GM12878 (cell line): ENCODE results near the gene RBM26. TPM values are rescaled to one million over a fixed set of nuclear protein-coding genes. Genes with fewer than 3 reads are reported as not detected.

Source experiments
- ATAC-seq: fragments of 200-7000 bp; cut with Tn5 transposase; 3 replicates; pipeline ENCODE4 v1.9.1; 2020; ENCODE audit warnings: mild to moderate bottlenecking, moderate library complexity
- BruUV-seq: library from RNA; stranded (reverse); fragments of 400-500 nt; replicated peaks from 2 replicates; lab custom pipeline; 2021; lab: Mats Ljungman, UMichigan
- CTCF ChIA-PET: fragments of 300-600 bp; sonication (Branson Sonifier 250); formaldehyde crosslinking; extraction: SDS; loops from one replicate; lab custom pipeline; 2021; ENCODE audit warnings: inconsistent platforms; lab: Yijun Ruan, JAX
- POLR2A ChIA-PET: fragments of 350-600 bp; formaldehyde crosslinking; extraction: SDS; loops from one replicate; lab custom pipeline; 2021; ENCODE audit warnings: inconsistent platforms; lab: Charles Lee
- RAD21 ChIA-PET: fragments of 300-600 bp; sonication (Branson Sonifier 250); formaldehyde crosslinking; loops from one replicate; lab custom pipeline; 2023; ENCODE audit warnings: antibody characterized with exemption; ENCODE audit not compliant: unreplicated experiment; lab: Charles Lee
- SMC1A ChIA-PET: fragments of 300-600 bp; sonication (Branson Sonifier 250); formaldehyde crosslinking; loops from one replicate; lab custom pipeline; 2023; ENCODE audit not compliant: unreplicated experiment, uncharacterized antibody; lab: Charles Lee
- DNase-seq: peaks from one replicate; pipeline ENCODE4 v3.0.0-alpha.2; 2011; ENCODE audit warnings: low read depth, low spot score
- FAIRE-seq: peaks from 3 replicates; lab custom pipeline; 2011; peaks lifted over from hg19 to GRCh38; lab: Jason Lieb, UNC
- H2AFZ ChIP-seq: 2 replicates; pipeline ENCODE4 v1.6.0; 2011; ENCODE audit warnings: low read depth, low read length, control low read depth; ENCODE audit not compliant: control insufficient read depth
- H3K27ac ChIP-seq: 2 replicates; pipeline ENCODE4 v1.5.1; 2011; ENCODE audit warnings: control low read depth; ENCODE audit not compliant: control insufficient read depth, insufficient read depth
- H3K27me3 ChIP-seq, 2 experiments: replicated peaks in 1 of 2; 2 replicates each; pipeline versions ENCODE4 v1.6.0 to v1.6.1; 2011; ENCODE audit warnings: low read length in 1 of 2; ENCODE audit not compliant: control insufficient read depth in 2 of 2, insufficient read depth in 2 of 2
- H3K36me3 ChIP-seq, 2 experiments: 2 replicates each; pipeline ENCODE4 v1.5.1; 2011; ENCODE audit warnings: low read length in 1 of 2; ENCODE audit not compliant: control insufficient read depth in 2 of 2, insufficient read depth in 2 of 2
- H3K4me1 ChIP-seq: 2 replicates; pipeline ENCODE4 v1.6.1; 2011; ENCODE audit warnings: mild to moderate bottlenecking, low read length, moderate library complexity, mixed read lengths; ENCODE audit not compliant: control insufficient read depth, insufficient read depth
- H3K4me2 ChIP-seq: 2 replicates; pipeline ENCODE4 v1.6.0; 2011; ENCODE audit warnings: control low read depth; ENCODE audit not compliant: control insufficient read depth, insufficient read depth
- H3K4me3 ChIP-seq: fragments of 200-600 bp; sonication (generic); 2 replicates; pipeline ENCODE4 v1.5.1; 2016
- H3K79me2 ChIP-seq: 2 replicates; pipeline ENCODE4 v1.6.0; 2011; ENCODE audit warnings: low read length; ENCODE audit not compliant: control insufficient read depth, insufficient read depth
- H3K9ac ChIP-seq: 2 replicates; pipeline ENCODE4 v1.8.0; 2011; ENCODE audit warnings: low read length, control low read depth, mixed read lengths; ENCODE audit not compliant: control insufficient read depth, insufficient read depth
- H3K9me3 ChIP-seq: replicated peaks from 3 replicates; pipeline ENCODE4 v1.5.1; 2011; ENCODE audit warnings: mild to moderate bottlenecking, low read length; ENCODE audit not compliant: control insufficient read depth, insufficient read depth
- H4K20me1 ChIP-seq: 2 replicates; pipeline ENCODE4 v1.6.0; 2011; ENCODE audit not compliant: control insufficient read depth, insufficient read depth
- BCLAF1 ChIP-seq: fragments of 450-650 bp; IDR thresholded peaks from 2 replicates; pipeline ENCODE4 v1.6.1; 2017; ENCODE audit warnings: antibody characterized with exemption, mild to moderate bottlenecking, moderate library complexity
- CTCF ChIP-seq, 3 experiments: IDR thresholded peaks in 2 of 3; conservative IDR thresholded peaks in 1 of 3; 2 replicates each; pipeline ENCODE4 v1.5.1; 2011; ENCODE audit warnings: low read depth in 3 of 3, low read length in 3 of 3, mild to moderate bottlenecking in 3 of 3, control low read depth in 2 of 3, moderate library complexity in 2 of 3, inconsistent platforms in 1 of 3, mixed read lengths in 1 of 3; ENCODE audit not compliant: control insufficient read depth in 2 of 3, insufficient read depth in 1 of 3; ENCODE audit errors: extremely low read depth in 1 of 3
- HDGF ChIP-seq: fragments of 450-650 bp; IDR thresholded peaks from 2 replicates; pipeline ENCODE4 v1.6.1; 2016; ENCODE audit warnings: antibody characterized with exemption
- RAD21 ChIP-seq: IDR thresholded peaks from 2 replicates; pipeline ENCODE4 v1.6.1; 2011; ENCODE audit warnings: mild to moderate bottlenecking, low read depth, low read length, moderate library complexity; ENCODE audit not compliant: insufficient read depth
- SMC3 ChIP-seq: IDR thresholded peaks from 2 replicates; pipeline ENCODE4 v1.6.1; 2011; ENCODE audit warnings: low read length, improper control_type of control experiment, borderline replicate concordance
- SRF ChIP-seq, 2 experiments: IDR thresholded peaks; 2 replicates each; pipeline ENCODE4 v1.6.1; 2011; ENCODE audit warnings: low read depth in 2 of 2, low read length in 2 of 2, mild to moderate bottlenecking in 1 of 2, moderate library complexity in 1 of 2
- ZNF384 ChIP-seq: IDR thresholded peaks from 2 replicates; pipeline ENCODE4 v1.6.1; 2012; ENCODE audit warnings: low read depth, mild to moderate bottlenecking, low read length, improper control_type of control experiment, borderline replicate concordance
- WGBS: methylation state at CpG from one replicate; pipeline ENCODE4 v1.1.6; 2016; ENCODE audit warnings: low lambda C conversion rate; ENCODE audit not compliant: insufficient replicate concordance, insufficient coverage; ENCODE audit errors: missing lambda C conversion rate; 5-methylcytosine and 5-hydroxymethylcytosine counted together
- in situ Hi-C: fragments of 300-500 bp; cut with MboI; formaldehyde crosslinking; loops from 9 replicates; pipeline ENCODE4 v1.14.3; 2018; ENCODE audit warnings: mixed read lengths
- intact Hi-C: fragments of 100-400 bp; cut with micrococcal nuclease; formaldehyde crosslinking; loops from one replicate; pipeline ENCODE4 v1.14.2; 2022; ENCODE audit not compliant: unreplicated experiment
- polyA plus RNA-seq, 11 experiments: library from polyadenylated mRNA; depleted of rRNA in 4 of 11; unstranded in 6 of 11; stranded (reverse) in 5 of 11; fragments of >200 nt; fragmentation: Nextera tagmentation in 4 of 11; fragmentation: Illumina TruSeq in 1 of 11; extraction: Ambion mirVana in 4 of 11; extraction: Trizol in 1 of 11; gene quantifications; 1 replicate in 1 of 11; 2 replicates in 10 of 11; pipeline versions ENCODE4 v1.2.1 to v1.2.3, GENCODE V29; 2011 to 2016; ENCODE audit warnings: inconsistent platforms in 2 of 11, missing spikeins in 2 of 11, low read depth in 1 of 11
- total RNA-seq, 4 experiments: library from RNA; depleted of rRNA in 3 of 4; stranded (reverse); fragments of >200 nt in 3 of 4; fragmentation: Illumina TruSeq in 1 of 4; extraction: Trizol in 1 of 4; gene quantifications; 2 replicates each; pipeline versions ENCODE4 v1.2.1 to v1.2.3, GENCODE V29; 2013 to 2021
- TF ChIP-seq, protein P1 (sequence below): fragments of 450-650 bp; IDR thresholded peaks from 2 replicates; pipeline ENCODE4 v1.6.1; 2017; ENCODE audit warnings: mild to moderate bottlenecking, moderate library complexity

RBM26 gene
- total and polyA plus RNA-seq, 10 of the 15 experiments (the other 5 are each of a cell fraction or from before 2014, with no cell fraction given), result 17.6 to 71.3 (median 38.9) TPM

- in situ Hi-C loops (no loop called here), intact Hi-C loops (loop anchor here (1.0 kb wide), 1 partner anchor 117 kb away; no protein-coding TSS in a partner anchor)
- WGBS, result 39% methylated on average over 2 of the region's 2 CpGs
- Histone ChIP-seq H4K20me1 (no peaks in the 10 kb centered on the region), H3K4me3 (no peak overlapping the region), H3K9me3 (no peaks in the 10 kb centered on the region), H3K36me3 (no peaks in the 10 kb centered on the region), H3K27ac (no peak overlapping the region), H3K4me2 (no peak overlapping the region), H2AFZ (no peak overlapping the region), H3K9ac (no peak overlapping the region), H3K4me1 (no peaks in the 10 kb centered on the region), H3K79me2 (no peaks in the 10 kb centered on the region), H3K27me3 (no peaks in the 10 kb centered on the region)
- RAD21 ChIA-PET, result interaction anchor here (0.6 to 8.0 kb wide), 52 partner anchors 9 to 1628 kb away, joined by 3 to 435 read pairs (median 5); partner anchors contain the start of genes NDFIP2 and RBM26
- DNase-seq, result no peak
- FAIRE-seq, result peak; percentile 82
- BruUV-seq, result no TSS peak
- TF ChIP-seq, protein P1, sequence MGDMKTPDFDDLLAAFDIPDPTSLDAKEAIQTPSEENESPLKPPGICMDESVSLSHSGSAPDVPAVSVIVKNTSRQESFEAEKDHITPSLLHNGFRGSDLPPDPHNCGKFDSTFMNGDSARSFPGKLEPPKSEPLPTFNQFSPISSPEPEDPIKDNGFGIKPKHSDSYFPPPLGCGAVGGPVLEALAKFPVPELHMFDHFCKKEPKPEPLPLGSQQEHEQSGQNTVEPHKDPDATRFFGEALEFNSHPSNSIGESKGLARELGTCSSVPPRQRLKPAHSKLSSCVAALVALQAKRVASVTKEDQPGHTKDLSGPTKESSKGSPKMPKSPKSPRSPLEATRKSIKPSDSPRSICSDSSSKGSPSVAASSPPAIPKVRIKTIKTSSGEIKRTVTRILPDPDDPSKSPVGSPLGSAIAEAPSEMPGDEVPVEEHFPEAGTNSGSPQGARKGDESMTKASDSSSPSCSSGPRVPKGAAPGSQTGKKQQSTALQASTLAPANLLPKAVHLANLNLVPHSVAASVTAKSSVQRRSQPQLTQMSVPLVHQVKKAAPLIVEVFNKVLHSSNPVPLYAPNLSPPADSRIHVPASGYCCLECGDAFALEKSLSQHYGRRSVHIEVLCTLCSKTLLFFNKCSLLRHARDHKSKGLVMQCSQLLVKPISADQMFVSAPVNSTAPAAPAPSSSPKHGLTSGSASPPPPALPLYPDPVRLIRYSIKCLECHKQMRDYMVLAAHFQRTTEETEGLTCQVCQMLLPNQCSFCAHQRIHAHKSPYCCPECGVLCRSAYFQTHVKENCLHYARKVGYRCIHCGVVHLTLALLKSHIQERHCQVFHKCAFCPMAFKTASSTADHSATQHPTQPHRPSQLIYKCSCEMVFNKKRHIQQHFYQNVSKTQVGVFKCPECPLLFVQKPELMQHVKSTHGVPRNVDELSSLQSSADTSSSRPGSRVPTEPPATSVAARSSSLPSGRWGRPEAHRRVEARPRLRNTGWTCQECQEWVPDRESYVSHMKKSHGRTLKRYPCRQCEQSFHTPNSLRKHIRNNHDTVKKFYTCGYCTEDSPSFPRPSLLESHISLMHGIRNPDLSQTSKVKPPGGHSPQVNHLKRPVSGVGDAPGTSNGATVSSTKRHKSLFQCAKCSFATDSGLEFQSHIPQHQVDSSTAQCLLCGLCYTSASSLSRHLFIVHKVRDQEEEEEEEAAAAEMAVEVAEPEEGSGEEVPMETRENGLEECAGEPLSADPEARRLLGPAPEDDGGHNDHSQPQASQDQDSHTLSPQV, result 0 out of 2 replicates have a peak, but pooled peaks have one; percentile 29
- TF ChIP-seq BCLAF1 (no peak), ZNF384 (peak; percentile 72; the same call in 1 of the 2 replicates), RAD21 (peak; percentile 90), SMC3 (peak; percentile 96), SRF (IDR thresholded peaks at IDR 0.05; ENCODE audit: low read depth in 2 of 2, low read length in 2 of 2) (no peak), CTCF (IDR thresholded peaks at IDR 0.05 in 2 of 3, conservative IDR thresholded peaks at IDR 0.05 in 1 of 3; ENCODE audit: control insufficient read depth in 2 of 3, extremely low read depth in 1 of 3, insufficient read depth in 1 of 3, low read depth in 3 of 3, low read length in 3 of 3) (peak; percentile 46 to 71 (median 56); a peak in 5 of 6 replicates), HDGF (no peak)
- peak; percentile 85 for ATAC-seq
- CTCF ChIA-PET, result interaction anchor here (0.6 to 13.6 kb wide), 69 partner anchors 9 to 1594 kb away, joined by 3 to 564 read pairs (median 5); partner anchors contain the start of genes NDFIP2 and RBM26
- SMC1A ChIA-PET, result interaction anchor here (0.6 to 10.1 kb wide), 61 partner anchors 8 to 1621 kb away, joined by 3 to 427 read pairs (median 5); partner anchors contain the start of genes NDFIP2 and RBM26
- POLR2A ChIA-PET, result interaction anchor here (0.7 to 1.7 kb wide), 7 partner anchors 18 to 123 kb away, joined by 3 to 6 read pairs (median 3); partner anchors contain the start of genes NDFIP2 and RBM26
These were observed 18.0 kb upstream of the RBM26 start for GRCh38 chr13:79423801-79424642.
